ENCODE measurements around the gene ACHE. TPM values are rescaled to one million over a fixed set of nuclear protein-coding genes. Genes with fewer than 3 reads are reported as not detected.

ACHE gene
- total and polyA plus RNA-seq, 7 donors: 3.0 to 20.6 (median 5.7) TPM

GRCh38 chr7:100878685-100879084, 17.0 kb downstream of the ACHE start:
- peaks cover 19 to 57% (median 28%) of the 10 kb centered on the region in 4 donors for H3K36me3 ChIP-seq
- H3K27ac ChIP-seq: no peak overlapping the region
- TF ChIP-seq EP300 (IDR thresholded peaks at IDR 0.05) (no peak), CTCF (IDR thresholded peaks at IDR 0.05) (no peak), POLR2A (IDR thresholded peaks at IDR 0.05) (no peak), POLR2AphosphoS5 (IDR thresholded peaks at IDR 0.05) (no peak)
- H3K9me3 ChIP-seq: no peaks in the 10 kb centered on the region
- 72 to 88% methylated on average over 6 of the region's 6 CpGs for WGBS, 2 donors
- H3K4me1 ChIP-seq: peaks cover 0 to 38% (median 32%) of the 10 kb centered on the region in 4 donors
- no peak overlapping the region for H3K4me3 ChIP-seq
- no peak for DNase-seq
- no peaks in the 10 kb centered on the region for H3K27me3 ChIP-seq
- intact Hi-C loops (cut with DNase I): loop anchor here (10.0 kb wide), 1 partner anchor 264 kb away; the partner anchor contains the start of gene MOSPD3

- no peaks in the 10 kb centered on the region for H3K9me3 ChIP-seq
- H3K27me3 ChIP-seq: no peaks in the 10 kb centered on the region
- intact Hi-C loops (cut with DNase I): loop anchor here (10.0 kb wide), 1 partner anchor 263 kb away; the partner anchor contains the start of gene MOSPD3
- H3K4me1 ChIP-seq: peaks cover 0 to 38% (median 32%) of the 10 kb centered on the region in 4 donors
- 85 to 89% methylated on average over 7 of the region's 7 CpGs for WGBS, 2 donors
- TF ChIP-seq CTCF (IDR thresholded peaks at IDR 0.05) (no peak), EP300 (IDR thresholded peaks at IDR 0.05) (no peak), POLR2A (IDR thresholded peaks at IDR 0.05) (no peak), POLR2AphosphoS5 (IDR thresholded peaks at IDR 0.05) (no peak)
- DNase-seq: no peak
- no peak overlapping the region for H3K27ac ChIP-seq
- peaks cover 16 to 57% (median 26%) of the 10 kb centered on the region in 4 donors for H3K36me3 ChIP-seq
- no peak overlapping the region for H3K4me3 ChIP-seq
Measured at GRCh38 chr7:100878013-100878412, 17.7 kb downstream of the ACHE start.

GRCh38 chr7:100875356-100875751, 20.3 kb downstream of the ACHE start:
- WGBS, 2 donors: 0% methylated on average over 39 of the region's 39 CpGs
- DNase-seq: peak; percentile 82
- Histone ChIP-seq H3K9me3 (no peaks in the 10 kb centered on the region), H3K27ac (peak overlapping the region; percentile 93 to 97 (median 96)), H3K4me3 (peak overlapping the region; percentile 91 to 99 (median 95)), H3K4me1 (peaks cover 0 to 38% (median 32%) of the 10 kb centered on the region in 4 donors), H3K36me3 (peaks cover 0 to 58% (median 25%) of the 10 kb centered on the region in 4 donors), H3K27me3 (no peaks in the 10 kb centered on the region)
- intact Hi-C loops (cut with DNase I): loop anchor here (10.0 kb wide), 1 partner anchor 261 kb away; the partner anchor contains the start of gene MOSPD3
- TF ChIP-seq CTCF (IDR thresholded peaks at IDR 0.05) (no peak), POLR2AphosphoS5 (IDR thresholded peaks at IDR 0.05) (no peak), EP300 (IDR thresholded peaks at IDR 0.05) (no peak), POLR2A (IDR thresholded peaks at IDR 0.05) (no peak)

- WGBS, 2 donors: 3 to 4% methylated on average over 79 of the region's 79 CpGs
- no peaks in the 10 kb centered on the region for H3K27me3 ChIP-seq
- peaks cover 0 to 62% (median 29%) of the 10 kb centered on the region in 4 donors for H3K36me3 ChIP-seq
- H3K4me1 ChIP-seq: peaks cover 0 to 41% (median 32%) of the 10 kb centered on the region in 4 donors
- peak; percentile 58 to 86 (median 69) for TF ChIP-seq CTCF (IDR thresholded peaks at IDR 0.05)
- TF ChIP-seq POLR2AphosphoS5 (IDR thresholded peaks at IDR 0.05): peak; percentile 99 to 100 (median 100)
- TF ChIP-seq EP300 (IDR thresholded peaks at IDR 0.05): peak in 1 of 4 donors; percentile 78
- peak; percentile 97 to 98 for TF ChIP-seq POLR2A (IDR thresholded peaks at IDR 0.05)
- peak within 1 kb of the TSS; percentile 93 to 97 (median 96) for H3K27ac ChIP-seq
- intact Hi-C loops (cut with DNase I): loop anchor here (10.0 kb wide), 1 partner anchor 260 kb away; the partner anchor contains the start of gene MOSPD3
- no peaks in the 10 kb centered on the region for H3K9me3 ChIP-seq
- DNase-seq: peak; percentile 99
- H3K4me3 ChIP-seq: peak within 1 kb of the TSS; percentile 91 to 99 (median 95)
Measured at GRCh38 chr7:100874577-100875355, 20.9 kb downstream of the ACHE start, which contains the start of gene SRRT. SRRT (plus strand) TSS chr7:100875103; CDS start chr7:100875591, 488 bp downstream.

Data from sigmoid colon (tissue), 7 donors.